Measurements from ENCODE around the gene CRAT. TPM values are rescaled to one million over a fixed set of nuclear protein-coding genes. Genes with fewer than 3 reads are reported as not detected.
A peak's percentile ranks its signal among the peaks of the same experiment; 100 is the strongest.
"Not testable (repeated sequence)": the region's sequence is repeated elsewhere in the genome, so short reads cannot be mapped to it uniquely, and the experiment has no call there.

The CRAT gene
- total RNA-seq, 3 donors from 2014 or later, result 62.0 to 86.5 (median 71.2) TPM

DNA sequence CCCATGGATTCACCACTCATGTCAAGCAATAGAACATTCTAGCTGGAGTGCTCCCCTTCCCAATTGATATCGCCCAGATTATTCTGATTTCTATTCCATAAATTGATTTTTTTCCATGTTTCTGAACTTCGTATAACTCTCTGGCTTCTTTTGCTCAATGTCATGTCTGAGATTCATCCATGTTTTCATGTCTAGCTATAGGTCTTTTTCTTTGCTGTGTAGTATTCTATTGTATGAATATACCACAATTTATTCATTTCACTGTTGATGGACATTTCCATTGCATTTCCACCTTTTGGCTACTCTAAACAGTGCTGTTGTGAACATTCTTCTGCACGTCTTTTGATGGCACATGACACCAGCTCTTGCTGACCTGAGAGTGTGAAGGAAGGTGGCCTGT is 20.2 kb upstream of the CRAT start:
- H3K4me1 ChIP-seq (ENCODE audit: low read depth), result peaks cover 3% of the 10 kb centered on the region
- no peaks in the 10 kb centered on the region for H3K36me3 ChIP-seq (ENCODE audit: low read depth)
- TF ChIP-seq CTCF (IDR thresholded peaks at IDR 0.05), result no peak
- H3K4me3 ChIP-seq, result no peak overlapping the region
- ATAC-seq (no peak), DNase-seq (no peak)
- no peaks in the 10 kb centered on the region for H3K9me3 ChIP-seq
- intact Hi-C loops (cut with DNase I, micrococcal nuclease), result loop anchor here (5.0 to 10.0 kb wide), 3 partner anchors 124 to 644 kb away; no protein-coding TSS in a partner anchor

- H3K9me3 ChIP-seq; DNase-seq; H3K4me3 ChIP-seq; H3K36me3 ChIP-seq (ENCODE audit: low read depth); ATAC-seq; H3K4me1 ChIP-seq (ENCODE audit: low read depth): not testable (repeated sequence)
- intact Hi-C loops (cut with DNase I, micrococcal nuclease), result loop anchor here (5.0 to 10.0 kb wide), 3 partner anchors 125 to 645 kb away; no protein-coding TSS in a partner anchor
Observed at GRCh38 chr9:129130271-129130670, 19.7 kb upstream of the CRAT start.

DNA sequence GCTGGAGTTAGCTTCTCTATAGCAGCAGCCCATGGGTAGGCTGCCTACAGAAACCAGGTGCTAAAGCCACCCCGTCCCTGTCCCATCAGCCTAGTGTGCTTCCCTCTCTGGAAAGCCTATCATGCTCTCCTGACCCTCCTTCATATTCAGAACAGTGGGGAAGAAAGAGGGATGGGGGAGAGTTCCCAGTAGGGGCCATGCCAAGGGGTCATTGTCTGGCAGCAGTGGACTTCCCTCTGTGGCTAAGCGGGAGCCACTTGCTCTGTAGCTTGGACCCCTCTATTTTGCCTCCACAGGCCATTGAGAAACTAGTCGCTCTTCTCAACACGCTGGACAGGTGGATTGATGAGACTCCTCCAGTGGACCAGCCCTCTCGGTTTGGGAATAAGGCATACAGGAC is 18.1 kb upstream of the CRAT start:
- Histone ChIP-seq H3K4me3 (no peak overlapping the region), H3K36me3 (ENCODE audit: low read depth) (peaks cover under 1% of the 10 kb centered on the region), H3K9me3 (no peaks in the 10 kb centered on the region), H3K4me1 (ENCODE audit: low read depth) (peaks cover 3% of the 10 kb centered on the region)
- intact Hi-C loops (cut with DNase I, micrococcal nuclease), result no loop called here
- DNase-seq, result no peak
- TF ChIP-seq CTCF (IDR thresholded peaks at IDR 0.05), result no peak
- no peak for ATAC-seq

GRCh38 chr9:129126749-129127618 is 16.4 kb upstream of the CRAT start:
- TF ChIP-seq CTCF (IDR thresholded peaks at IDR 0.05), result no peak
- no peaks in the 10 kb centered on the region for H3K9me3 ChIP-seq
- H3K36me3 ChIP-seq (ENCODE audit: low read depth), result peaks cover 4% of the 10 kb centered on the region
- no peak overlapping the region for H3K4me3 ChIP-seq
- H3K4me1 ChIP-seq (ENCODE audit: low read depth), result peaks cover 3% of the 10 kb centered on the region
- intact Hi-C loops (cut with DNase I, micrococcal nuclease), result no loop called here
- DNase-seq, result no peak
- no peak for ATAC-seq

DNA sequence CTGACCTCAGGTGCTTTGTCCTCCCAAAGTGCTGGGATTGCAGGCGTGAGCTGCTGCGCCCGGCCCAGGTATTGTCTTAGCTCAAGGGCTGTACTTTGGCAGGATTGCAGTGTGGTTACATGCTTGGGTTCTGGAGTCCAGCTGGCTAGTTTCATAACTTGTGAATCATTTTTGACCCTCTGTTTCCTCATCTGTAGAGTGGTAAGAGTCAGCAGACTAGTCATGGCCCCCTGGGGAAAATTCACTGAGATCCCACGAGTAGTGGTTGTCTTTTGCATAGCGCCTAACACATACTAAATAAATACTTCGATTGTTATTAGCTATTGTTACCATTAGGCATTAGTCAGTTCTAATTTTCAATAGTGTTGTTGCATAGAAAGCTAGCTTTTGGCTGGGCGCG is 14.9 kb upstream of the CRAT start:
- Histone ChIP-seq H3K4me1 (ENCODE audit: low read depth) (no peaks in the 10 kb centered on the region), H3K4me3 (no peak overlapping the region), H3K9me3 (no peaks in the 10 kb centered on the region), H3K36me3 (ENCODE audit: low read depth) (peaks cover 4% of the 10 kb centered on the region)
- intact Hi-C loops (cut with DNase I, micrococcal nuclease), result no loop called here
- DNase-seq, result no peak
- ATAC-seq, result peak; percentile 35
- TF ChIP-seq CTCF (IDR thresholded peaks at IDR 0.05), result no peak

- intact Hi-C loops (cut with DNase I, micrococcal nuclease), result no loop called here
- Histone ChIP-seq H3K4me3 (no peak overlapping the region), H3K36me3 (ENCODE audit: low read depth) (peaks cover 4% of the 10 kb centered on the region), H3K4me1 (ENCODE audit: low read depth) (no peaks in the 10 kb centered on the region), H3K9me3 (no peaks in the 10 kb centered on the region)
- no peak for TF ChIP-seq CTCF (IDR thresholded peaks at IDR 0.05)
- ATAC-seq (no peak), DNase-seq (no peak)
Observed at GRCh38 chr9:129124506-129125069, 14.0 kb upstream of the CRAT start.

GRCh38 chr9:129122976-129123375 is 12.4 kb upstream of the CRAT start:
- H3K4me3 ChIP-seq; H3K36me3 ChIP-seq (ENCODE audit: low read depth); H3K4me1 ChIP-seq (ENCODE audit: low read depth); DNase-seq; intact Hi-C loops (cut with DNase I, micrococcal nuclease); ATAC-seq; H3K9me3 ChIP-seq: not testable (repeated sequence)
